Neural progenitor cell (in vitro differentiated cells): ENCODE results near the gene RASL11B.

Source experiments
- EZH2 ChIP-seq: fragments of 200-600 bp; sonication (generic); IDR thresholded peaks from 2 replicates; pipeline ENCODE4 v1.6.1; 2017; ENCODE audit warnings: antibody characterized with exemption, mild to moderate bottlenecking, moderate library complexity
- TF ChIP-seq, protein P1 (sequence below): fragments of 200-600 bp; sonication (generic); IDR thresholded peaks from 2 replicates; pipeline ENCODE4 v1.5.1; 2017; ENCODE audit warnings: antibody characterized with exemption, mild to moderate bottlenecking

DNA sequence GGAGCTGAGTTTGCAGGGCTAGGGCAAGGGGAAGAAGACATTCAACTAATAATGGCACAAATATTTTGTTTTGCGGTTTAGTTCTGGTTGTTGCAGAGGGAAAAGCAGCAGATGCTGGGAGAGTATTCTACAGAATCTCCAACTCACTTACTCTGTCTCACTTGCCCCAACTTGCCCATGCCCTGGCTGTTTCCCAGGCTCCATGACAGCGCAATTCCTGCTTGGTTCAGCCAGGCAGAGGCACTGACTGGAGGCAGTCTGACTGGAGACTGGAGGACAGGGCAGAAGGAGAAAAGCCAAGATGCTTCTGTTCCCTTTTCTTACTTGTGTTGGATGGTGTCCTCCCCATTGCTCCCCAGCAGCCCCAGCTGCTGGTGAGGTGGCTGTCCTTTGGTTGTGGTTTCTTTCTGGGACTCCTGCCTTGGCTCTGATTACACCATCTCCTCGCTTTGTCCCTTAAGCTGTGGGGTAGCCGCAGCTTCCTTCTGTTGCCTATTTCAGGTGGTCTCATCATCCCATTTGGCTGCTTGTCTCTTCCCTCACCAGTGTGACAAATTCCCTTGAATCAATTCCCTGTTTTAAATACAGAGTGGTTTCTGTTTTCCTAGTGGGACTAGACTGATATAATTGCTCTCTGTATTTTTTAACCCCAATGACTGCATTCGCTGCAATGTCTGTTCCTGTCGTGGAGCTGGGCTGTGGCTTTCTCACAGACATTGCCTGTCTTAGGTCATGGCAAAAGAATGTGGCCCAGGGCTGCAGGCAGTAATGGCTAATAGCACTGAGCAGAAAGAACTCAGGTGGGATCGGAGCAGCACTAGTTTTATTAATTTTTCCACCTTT is 24.2 kb upstream of the RASL11B start:
- TF ChIP-seq, protein P1, sequence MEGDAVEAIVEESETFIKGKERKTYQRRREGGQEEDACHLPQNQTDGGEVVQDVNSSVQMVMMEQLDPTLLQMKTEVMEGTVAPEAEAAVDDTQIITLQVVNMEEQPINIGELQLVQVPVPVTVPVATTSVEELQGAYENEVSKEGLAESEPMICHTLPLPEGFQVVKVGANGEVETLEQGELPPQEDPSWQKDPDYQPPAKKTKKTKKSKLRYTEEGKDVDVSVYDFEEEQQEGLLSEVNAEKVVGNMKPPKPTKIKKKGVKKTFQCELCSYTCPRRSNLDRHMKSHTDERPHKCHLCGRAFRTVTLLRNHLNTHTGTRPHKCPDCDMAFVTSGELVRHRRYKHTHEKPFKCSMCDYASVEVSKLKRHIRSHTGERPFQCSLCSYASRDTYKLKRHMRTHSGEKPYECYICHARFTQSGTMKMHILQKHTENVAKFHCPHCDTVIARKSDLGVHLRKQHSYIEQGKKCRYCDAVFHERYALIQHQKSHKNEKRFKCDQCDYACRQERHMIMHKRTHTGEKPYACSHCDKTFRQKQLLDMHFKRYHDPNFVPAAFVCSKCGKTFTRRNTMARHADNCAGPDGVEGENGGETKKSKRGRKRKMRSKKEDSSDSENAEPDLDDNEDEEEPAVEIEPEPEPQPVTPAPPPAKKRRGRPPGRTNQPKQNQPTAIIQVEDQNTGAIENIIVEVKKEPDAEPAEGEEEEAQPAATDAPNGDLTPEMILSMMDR: no peak
- TF ChIP-seq EZH2: no peak
